Stomach (tissue), 9 donors: ENCODE data around the gene PLCH2. TPM values are rescaled to one million over a fixed set of nuclear protein-coding genes. Genes with fewer than 3 reads are reported as not detected.

Source experiments
- DNase-seq, 2 donors: peaks; one replicate each; pipeline versions ENCODE4 v3.0.0 to v3.0.0-alpha.2; 2013 to 2019
- H3K27ac ChIP-seq, 5 donors: fragments of 200-600 bp in 4 of 5; sonication (generic) in 4 of 5; one replicate each; pipeline ENCODE4 v1.5.1; 2013 to 2019; ENCODE audit warnings: mild to moderate bottlenecking in 1 of 5, moderate library complexity in 1 of 5
- H3K27me3 ChIP-seq, 3 donors: fragments of 200-600 bp; sonication (generic); one replicate each; pipeline ENCODE4 v1.5.1; 2017 to 2019; ENCODE audit warnings: mixed run types in 1 of 3
- H3K36me3 ChIP-seq, 4 donors: fragments of 200-600 bp; sonication (generic); 1 replicate in 3 of 4; 2 replicates in 1 of 4; pipeline ENCODE4 v1.5.1; 2016 to 2019
- H3K4me1 ChIP-seq, 4 donors: fragments of 200-600 bp; sonication (generic); one replicate each; pipeline ENCODE4 v1.5.1; 2016 to 2019
- H3K4me3 ChIP-seq, 4 donors: fragments of 200-600 bp; sonication (generic) in 3 of 4; one replicate each; pipeline ENCODE4 v1.5.1; 2016 to 2019; ENCODE audit warnings: mild to moderate bottlenecking in 1 of 4
- H3K9me3 ChIP-seq, 4 donors: fragments of 200-600 bp; sonication (generic); one replicate each; pipeline ENCODE4 v1.5.1; 2016 to 2019
- EP300 ChIP-seq: sonication (generic); formaldehyde crosslinking; IDR thresholded peaks from one replicate; pipeline ENCODE4 v1.6.1; 2017; ENCODE audit warnings: antibody characterized with exemption
- POLR2A ChIP-seq, 4 donors: fragments of 450-650 bp; IDR thresholded peaks; one replicate each; pipeline ENCODE4 v1.6.1; 2016; ENCODE audit warnings: antibody characterized with exemption in 4 of 4, control low read depth in 2 of 4, mild to moderate bottlenecking in 1 of 4, moderate library complexity in 1 of 4
- POLR2AphosphoS5 ChIP-seq, 3 donors: sonication (generic); formaldehyde crosslinking; IDR thresholded peaks; one replicate each; pipeline ENCODE4 v1.6.1; 2016; ENCODE audit warnings: antibody characterized with exemption in 3 of 3
- WGBS, 5 donors: extraction: QIAGEN DNeasy Blood & Tissue Kit in 3 of 5; methylation state at CpG; one replicate each; pipeline versions ENCODE4 v1.1.5 to v1.1.7; 2013 to 2018; 5-methylcytosine and 5-hydroxymethylcytosine counted together
- intact Hi-C: fragments of 100-400 bp; cut with DNase I; formaldehyde crosslinking; loops from one replicate; pipeline ENCODE4 v1.15.1; 2023; ENCODE audit warnings: low total_unique reads
- polyA plus RNA-seq, 3 donors: library from polyadenylated mRNA; stranded (reverse); fragments of 200-250 nt; gene quantifications; one replicate each; pipeline ENCODE4 v1.2.3, GENCODE V29; 2013
- total RNA-seq, 5 donors: library from RNA; depleted of rRNA; stranded (reverse); fragments of >200 nt; gene quantifications; one replicate each; pipeline versions ENCODE4 v1.1.0 to v1.2.3, GENCODE V29; 2014 to 2016
- TF ChIP-seq, protein P1 (sequence below), 7 experiments: fragments of 450-650 bp in 4 of 7; fragments of 200-600 bp in 3 of 7; sonication (generic) in 3 of 7; IDR thresholded peaks; one replicate each; pipeline ENCODE4 v1.5.1; 2016 to 2019; ENCODE audit warnings: antibody characterized with exemption in 7 of 7, control low read depth in 2 of 7, mild to moderate bottlenecking in 1 of 7
- donor health status: healthy with polysubstance abuse.
- donor health status: Bipolar disorder and iron deficiency.
- donor health status: healthy.

PLCH2 gene
- total and polyA plus RNA-seq, 8 donors = 0.55 to 24.9 (median 1.0) TPM; not detected in 2

DNA sequence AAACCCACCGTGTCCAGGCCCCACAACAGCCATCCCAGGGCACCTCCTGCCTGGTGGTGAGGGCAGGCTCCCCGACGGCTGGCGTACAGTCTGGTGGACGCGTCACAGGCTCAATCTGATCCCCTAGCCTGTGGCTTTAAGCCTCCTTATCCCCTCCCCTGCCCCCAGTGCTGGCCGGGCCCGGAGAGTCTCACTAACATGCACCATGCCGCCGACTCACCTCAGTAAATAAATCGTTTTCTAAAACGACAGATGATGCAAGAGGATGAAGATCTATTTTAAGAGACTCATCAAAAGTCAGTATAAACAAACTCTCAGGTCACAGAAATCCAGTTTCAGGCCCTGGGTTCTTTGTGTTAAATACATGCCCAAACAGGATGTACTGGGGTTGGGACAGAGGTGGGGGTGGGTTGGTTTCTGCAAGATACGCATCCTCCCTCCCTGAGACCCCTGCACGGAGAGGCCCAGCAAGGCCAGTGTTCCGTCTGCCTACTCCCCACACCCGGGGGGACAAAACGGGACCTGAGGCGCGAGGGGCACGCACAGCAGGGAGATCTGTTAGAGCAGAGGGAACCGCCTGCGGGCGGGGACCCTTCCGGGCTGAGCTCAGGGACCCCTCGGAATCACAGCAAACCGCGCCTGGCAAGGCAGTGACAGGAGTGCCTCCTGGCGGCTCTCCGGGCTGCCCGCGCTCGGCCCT, 47.3 kb downstream of the PLCH2 start:
- WGBS, 5 donors = 66 to 74% (median 70%) methylated on average over 23 to 32 of the region's 32 CpGs
- peaks cover 35 to 40% (median 37%) of the 10 kb centered on the region in 4 donors for H3K36me3 ChIP-seq

DNA sequence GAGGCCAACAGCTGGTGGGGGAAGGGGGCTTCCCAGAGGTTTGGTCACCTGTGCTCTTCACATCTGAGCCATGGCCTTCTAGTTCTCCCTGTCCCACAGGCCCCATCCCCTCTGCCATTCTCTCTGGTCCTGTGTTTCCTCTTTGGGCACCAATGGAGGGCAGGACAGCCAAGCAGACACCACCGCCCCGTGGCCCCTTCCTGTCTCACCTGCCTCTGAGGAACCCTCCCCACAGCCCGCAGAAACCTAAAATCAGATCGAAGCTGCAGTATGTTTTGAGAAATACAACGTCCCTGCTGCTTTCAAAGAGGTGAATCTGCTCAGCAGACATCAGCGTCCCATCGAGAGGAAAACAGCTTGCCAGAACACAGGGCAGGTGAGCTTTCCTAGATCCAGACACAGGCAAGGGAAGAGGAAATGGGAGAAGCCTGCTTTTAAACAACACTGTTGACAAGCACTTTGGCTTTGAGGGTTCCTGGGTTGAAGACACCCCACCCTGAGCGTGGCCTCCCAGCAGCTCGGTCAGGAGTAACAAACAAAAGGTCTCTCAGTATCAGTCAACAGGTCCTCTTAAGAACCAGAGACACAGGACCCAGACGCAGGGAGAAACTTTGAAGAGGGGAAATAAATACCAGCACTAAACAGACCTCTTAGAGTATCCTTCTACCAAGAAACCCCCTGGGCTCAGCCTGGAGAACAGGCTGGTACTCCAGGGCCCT, 48.0 kb downstream of the PLCH2 start:
- WGBS, 5 donors = 63 to 69% (median 67%) methylated on average over 10 of the region's 10 CpGs
- Histone ChIP-seq H3K27ac (no peak overlapping the region), H3K27me3 (peaks cover 0 to 21% (median 16%) of the 10 kb centered on the region in 3 donors), H3K4me3 (peak overlapping the region in 2 of 4 donors; percentile 87 to 97), H3K4me1 (peaks cover 46 to 62% (median 58%) of the 10 kb centered on the region in 4 donors), H3K36me3 (peaks cover 27 to 33% (median 30%) of the 10 kb centered on the region in 4 donors), H3K9me3 (no peaks in the 10 kb centered on the region)
- intact Hi-C loops = no loop called here
- no peak for DNase-seq
- TF ChIP-seq EP300 = no peak

More for the DNA sequence above, 47.3 kb downstream of the PLCH2 start:
- H3K4me3 ChIP-seq = peak overlapping the region in 1 of 4 donors; percentile 17
- no peaks in the 10 kb centered on the region for H3K9me3 ChIP-seq
- peaks cover 0 to 14% (median 9%) of the 10 kb centered on the region in 3 donors for H3K27me3 ChIP-seq
- no peak for TF ChIP-seq POLR2AphosphoS5 (IDR thresholded peaks at IDR 0.05)
- TF ChIP-seq EP300 = no peak
- TF ChIP-seq, protein P1, sequence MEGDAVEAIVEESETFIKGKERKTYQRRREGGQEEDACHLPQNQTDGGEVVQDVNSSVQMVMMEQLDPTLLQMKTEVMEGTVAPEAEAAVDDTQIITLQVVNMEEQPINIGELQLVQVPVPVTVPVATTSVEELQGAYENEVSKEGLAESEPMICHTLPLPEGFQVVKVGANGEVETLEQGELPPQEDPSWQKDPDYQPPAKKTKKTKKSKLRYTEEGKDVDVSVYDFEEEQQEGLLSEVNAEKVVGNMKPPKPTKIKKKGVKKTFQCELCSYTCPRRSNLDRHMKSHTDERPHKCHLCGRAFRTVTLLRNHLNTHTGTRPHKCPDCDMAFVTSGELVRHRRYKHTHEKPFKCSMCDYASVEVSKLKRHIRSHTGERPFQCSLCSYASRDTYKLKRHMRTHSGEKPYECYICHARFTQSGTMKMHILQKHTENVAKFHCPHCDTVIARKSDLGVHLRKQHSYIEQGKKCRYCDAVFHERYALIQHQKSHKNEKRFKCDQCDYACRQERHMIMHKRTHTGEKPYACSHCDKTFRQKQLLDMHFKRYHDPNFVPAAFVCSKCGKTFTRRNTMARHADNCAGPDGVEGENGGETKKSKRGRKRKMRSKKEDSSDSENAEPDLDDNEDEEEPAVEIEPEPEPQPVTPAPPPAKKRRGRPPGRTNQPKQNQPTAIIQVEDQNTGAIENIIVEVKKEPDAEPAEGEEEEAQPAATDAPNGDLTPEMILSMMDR (IDR thresholded peaks at IDR 0.05) = no peak
- TF ChIP-seq POLR2A (IDR thresholded peaks at IDR 0.05) = no peak
- H3K27ac ChIP-seq = no peak overlapping the region
- intact Hi-C loops = no loop called here
- no peak for DNase-seq
- H3K4me1 ChIP-seq = peaks cover 39 to 55% (median 50%) of the 10 kb centered on the region in 4 donors

DNA sequence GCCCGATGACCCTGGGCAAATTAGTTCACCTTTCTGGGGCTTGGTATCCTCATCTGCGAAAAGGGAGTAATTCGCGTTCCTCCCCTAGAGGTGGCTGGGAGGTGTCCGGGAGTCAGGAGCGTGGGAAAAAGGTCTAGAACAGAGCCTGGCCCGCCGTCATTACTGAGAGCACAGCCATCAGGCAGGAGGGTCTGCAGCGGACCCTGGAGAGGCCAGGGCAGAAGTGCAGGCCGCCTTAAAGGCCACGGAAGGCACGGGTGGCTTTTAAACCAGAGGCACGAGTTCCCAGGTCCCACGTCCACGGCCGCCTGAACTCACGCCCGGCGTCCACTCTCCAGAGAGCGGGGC, 49.5 kb downstream of the PLCH2 start:
- TF ChIP-seq POLR2AphosphoS5 (IDR thresholded peaks at IDR 0.05) (no peak), EP300 (no peak), POLR2A (IDR thresholded peaks at IDR 0.05) (no peak)
- TF ChIP-seq, protein P1 (IDR thresholded peaks at IDR 0.05) = no peak

DNA sequence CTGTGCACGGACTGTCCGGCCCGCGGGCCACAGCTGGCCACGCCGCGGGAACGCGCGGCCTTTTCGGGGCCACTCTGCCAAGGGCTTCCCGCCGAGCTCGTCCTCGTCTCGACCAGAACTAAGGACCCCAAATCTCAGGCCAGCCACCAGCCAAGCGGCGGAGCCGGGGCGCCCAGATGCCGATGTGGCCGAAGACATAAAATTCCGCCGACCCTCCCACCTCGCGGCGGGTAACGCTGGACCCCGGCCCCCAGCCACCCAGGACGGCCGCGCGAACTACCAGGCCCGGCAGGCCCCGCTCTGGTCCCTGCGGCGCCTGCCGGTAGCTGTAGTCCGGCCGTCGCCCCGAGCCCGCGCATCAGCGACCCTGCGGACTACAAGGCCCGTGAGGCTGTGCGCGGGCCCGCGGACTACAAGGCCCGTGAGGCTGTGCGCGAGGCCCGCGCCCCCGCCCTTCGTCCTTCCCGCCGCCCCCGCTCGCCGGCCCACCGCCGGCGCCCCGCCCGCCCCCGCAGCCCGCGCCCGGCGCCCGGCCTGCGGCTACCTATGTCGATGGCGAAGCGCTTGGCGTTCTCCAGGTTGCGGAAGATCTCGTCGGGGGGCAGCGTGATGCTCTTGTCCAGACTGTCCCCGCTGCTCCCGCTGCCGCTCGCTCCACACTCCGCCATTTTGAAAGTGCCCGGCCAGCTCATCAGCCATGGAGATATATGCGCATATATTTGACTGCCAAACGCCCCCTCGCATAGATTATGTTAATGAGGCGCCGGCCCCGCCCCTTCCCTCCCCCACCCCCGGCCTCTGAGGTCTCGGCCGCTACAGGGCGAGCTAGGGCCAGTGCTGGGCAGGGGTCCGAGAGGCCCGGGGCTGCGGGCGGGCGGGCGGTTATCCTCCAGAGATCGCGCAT, 50.1 kb downstream of the PLCH2 start, which contains the start of gene PANK4:
TSS of gene PANK4 (minus strand) at position 677 of the 904 bp plus-strand sequence. CDS start at position 668, 9 bp downstream.
- TF ChIP-seq, protein P1 (IDR thresholded peaks at IDR 0.05) = no peak
- peak in 2 of 3 donors; percentile 54 to 73 for TF ChIP-seq POLR2AphosphoS5 (IDR thresholded peaks at IDR 0.05)
- no peak for TF ChIP-seq EP300
- no peak for TF ChIP-seq POLR2A (IDR thresholded peaks at IDR 0.05)
- H3K27me3 ChIP-seq = peaks cover 0 to 43% (median 34%) of the 10 kb centered on the region in 3 donors
- H3K4me1 ChIP-seq = peaks cover 66 to 83% (median 77%) of the 10 kb centered on the region in 4 donors
- H3K36me3 ChIP-seq = peaks cover 6 to 12% (median 9%) of the 10 kb centered on the region in 4 donors
- no peaks in the 10 kb centered on the region for H3K9me3 ChIP-seq
- intact Hi-C loops = no loop called here
- peak; percentile 95 to 98 for DNase-seq
- H3K4me3 ChIP-seq = peak within 1 kb of the TSS; percentile 82 to 99 (median 92)
- 0 to 1% (median 1%) methylated on average over 19 to 107 of the region's 107 CpGs for WGBS, 5 donors
- H3K27ac ChIP-seq = peak within 1 kb of the TSS; percentile 73 to 92 (median 85)

More for the DNA sequence above, 49.5 kb downstream of the PLCH2 start:
- intact Hi-C loops = no loop called here
- peak overlapping the region; percentile 82 to 99 (median 92) for H3K4me3 ChIP-seq
- H3K27me3 ChIP-seq = peaks cover 0 to 36% (median 27%) of the 10 kb centered on the region in 3 donors
- DNase-seq = no peak
- H3K36me3 ChIP-seq = peaks cover 12 to 18% (median 15%) of the 10 kb centered on the region in 4 donors
- peaks cover 60 to 76% (median 71%) of the 10 kb centered on the region in 4 donors for H3K4me1 ChIP-seq
- 2 to 6% (median 3%) methylated on average over 20 of the region's 20 CpGs; no CpG with 5 or more reads in 1 of the 5 donors for WGBS, 5 donors
- peak overlapping the region in 4 of 5 donors; percentile 73 to 88 (median 82) for H3K27ac ChIP-seq
- no peaks in the 10 kb centered on the region for H3K9me3 ChIP-seq
